ENCODE measurements around the gene CENPC.
"Not testable (repeated sequence)": the region's sequence is repeated elsewhere in the genome, so short reads cannot be mapped to it uniquely, and the experiment has no call there.

The CENPC gene

GRCh38 chr4:67533112-67533511 is 12.2 kb downstream of the CENPC start:
- no peak overlapping the region for H3K4me3 ChIP-seq (ENCODE audit: insufficient read depth, low read depth, low read length, poor library complexity, severe bottlenecking)
- no peak for DNase-seq
- no peak overlapping the region for H3K27ac ChIP-seq (ENCODE audit: insufficient read depth, low read length, poor library complexity, severe bottlenecking)
- H3K9me3 ChIP-seq (ENCODE audit: control insufficient read depth, low read length): no peaks in the 10 kb centered on the region
- no peaks in the 10 kb centered on the region for H3K4me1 ChIP-seq (ENCODE audit: control insufficient read depth, insufficient read depth, low read length, poor library complexity, severe bottlenecking)
- peaks cover 46% of the 10 kb centered on the region for H3K36me3 ChIP-seq (ENCODE audit: control insufficient read depth, insufficient read depth, low read length)
- H3K27me3 ChIP-seq (replicated peaks; ENCODE audit: control insufficient read depth, insufficient read depth, low read length, poor library complexity, severe bottlenecking): no peaks in the 10 kb centered on the region

- not testable (repeated sequence) for H3K27me3 ChIP-seq (replicated peaks; ENCODE audit: control insufficient read depth, insufficient read depth, low read length, poor library complexity, severe bottlenecking); DNase-seq; H3K9me3 ChIP-seq (ENCODE audit: control insufficient read depth, low read length); H3K4me1 ChIP-seq (ENCODE audit: control insufficient read depth, insufficient read depth, low read length, poor library complexity, severe bottlenecking); H3K4me3 ChIP-seq (ENCODE audit: insufficient read depth, low read depth, low read length, poor library complexity, severe bottlenecking); H3K27ac ChIP-seq (ENCODE audit: insufficient read depth, low read length, poor library complexity, severe bottlenecking)
- H3K36me3 ChIP-seq (ENCODE audit: control insufficient read depth, insufficient read depth, low read length): peaks cover 43% of the 10 kb centered on the region
These were observed 12.9 kb downstream of the CENPC start for GRCh38 chr4:67532397-67532796.

GRCh38 chr4:67531379-67531962 is 13.8 kb downstream of the CENPC start:
- H3K4me3 ChIP-seq (ENCODE audit: insufficient read depth, low read depth, low read length, poor library complexity, severe bottlenecking): no peak overlapping the region
- H3K27me3 ChIP-seq (replicated peaks; ENCODE audit: control insufficient read depth, insufficient read depth, low read length, poor library complexity, severe bottlenecking): no peaks in the 10 kb centered on the region
- H3K4me1 ChIP-seq (ENCODE audit: control insufficient read depth, insufficient read depth, low read length, poor library complexity, severe bottlenecking): no peaks in the 10 kb centered on the region
- no peak for DNase-seq
- H3K36me3 ChIP-seq (ENCODE audit: control insufficient read depth, insufficient read depth, low read length): peaks cover 40% of the 10 kb centered on the region
- H3K9me3 ChIP-seq (ENCODE audit: control insufficient read depth, low read length): no peaks in the 10 kb centered on the region
- no peak overlapping the region for H3K27ac ChIP-seq (ENCODE audit: insufficient read depth, low read length, poor library complexity, severe bottlenecking)

- not testable (repeated sequence) for H3K27me3 ChIP-seq (replicated peaks; ENCODE audit: control insufficient read depth, insufficient read depth, low read length, poor library complexity, severe bottlenecking)
These were observed 21.2 kb downstream of the CENPC start for GRCh38 chr4:67524140-67524539.

GRCh38 chr4:67522851-67523671 is 22.2 kb downstream of the CENPC start:
- Histone ChIP-seq H3K27ac (ENCODE audit: insufficient read depth, low read length, poor library complexity, severe bottlenecking) (no peak overlapping the region), H3K9me3 (ENCODE audit: control insufficient read depth, low read length) (no peaks in the 10 kb centered on the region), H3K27me3 (replicated peaks; ENCODE audit: control insufficient read depth, insufficient read depth, low read length, poor library complexity, severe bottlenecking) (no peaks in the 10 kb centered on the region), H3K4me1 (ENCODE audit: control insufficient read depth, insufficient read depth, low read length, poor library complexity, severe bottlenecking) (no peaks in the 10 kb centered on the region), H3K4me3 (ENCODE audit: insufficient read depth, low read depth, low read length, poor library complexity, severe bottlenecking) (no peak overlapping the region), H3K36me3 (ENCODE audit: control insufficient read depth, insufficient read depth, low read length) (peaks cover 13% of the 10 kb centered on the region)
- no peak for DNase-seq

More at GRCh38 chr4:67524140-67524539, 21.2 kb downstream of the CENPC start:
- not testable (repeated sequence) for H3K4me3 ChIP-seq (ENCODE audit: insufficient read depth, low read depth, low read length, poor library complexity, severe bottlenecking); H3K4me1 ChIP-seq (ENCODE audit: control insufficient read depth, insufficient read depth, low read length, poor library complexity, severe bottlenecking); H3K9me3 ChIP-seq (ENCODE audit: control insufficient read depth, low read length); DNase-seq; H3K36me3 ChIP-seq (ENCODE audit: control insufficient read depth, insufficient read depth, low read length); H3K27ac ChIP-seq (ENCODE audit: insufficient read depth, low read length, poor library complexity, severe bottlenecking)

DNA sequence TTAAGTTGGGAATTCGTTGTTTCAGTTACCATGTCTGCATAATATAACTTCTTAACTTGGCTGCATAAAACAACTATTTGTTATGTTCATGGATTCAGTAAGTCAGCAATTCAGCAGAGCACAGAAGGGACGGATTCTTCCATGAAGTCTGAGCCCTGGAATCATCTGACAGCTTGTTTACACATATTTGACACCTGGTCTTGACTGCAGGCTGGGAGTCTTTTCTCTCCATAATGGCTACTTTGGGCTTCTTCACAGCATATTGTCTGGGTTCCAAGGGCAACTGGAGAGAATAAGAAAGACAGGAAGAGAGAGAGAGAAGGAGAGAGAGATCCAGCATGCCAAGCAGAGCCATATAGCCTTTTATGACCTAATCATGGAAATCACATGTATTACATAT is 23.1 kb downstream of the CENPC start:
- no peak overlapping the region for H3K4me3 ChIP-seq (ENCODE audit: insufficient read depth, low read depth, low read length, poor library complexity, severe bottlenecking)
- no peaks in the 10 kb centered on the region for H3K9me3 ChIP-seq (ENCODE audit: control insufficient read depth, low read length)
- no peaks in the 10 kb centered on the region for H3K27me3 ChIP-seq (replicated peaks; ENCODE audit: control insufficient read depth, insufficient read depth, low read length, poor library complexity, severe bottlenecking)
- DNase-seq: no peak
- no peaks in the 10 kb centered on the region for H3K4me1 ChIP-seq (ENCODE audit: control insufficient read depth, insufficient read depth, low read length, poor library complexity, severe bottlenecking)
- H3K36me3 ChIP-seq (ENCODE audit: control insufficient read depth, insufficient read depth, low read length): peaks cover 18% of the 10 kb centered on the region
- no peak overlapping the region for H3K27ac ChIP-seq (ENCODE audit: insufficient read depth, low read length, poor library complexity, severe bottlenecking)

GRCh38 chr4:67521506-67521905 is 23.8 kb downstream of the CENPC start:
- Histone ChIP-seq H3K27me3 (replicated peaks; ENCODE audit: control insufficient read depth, insufficient read depth, low read length, poor library complexity, severe bottlenecking) (no peaks in the 10 kb centered on the region), H3K4me3 (ENCODE audit: insufficient read depth, low read depth, low read length, poor library complexity, severe bottlenecking) (no peak overlapping the region), H3K4me1 (ENCODE audit: control insufficient read depth, insufficient read depth, low read length, poor library complexity, severe bottlenecking) (no peaks in the 10 kb centered on the region), H3K36me3 (ENCODE audit: control insufficient read depth, insufficient read depth, low read length) (peaks cover 24% of the 10 kb centered on the region), H3K27ac (ENCODE audit: insufficient read depth, low read length, poor library complexity, severe bottlenecking) (no peak overlapping the region), H3K9me3 (ENCODE audit: control insufficient read depth, low read length) (no peaks in the 10 kb centered on the region)
- DNase-seq: no peak

DNA sequence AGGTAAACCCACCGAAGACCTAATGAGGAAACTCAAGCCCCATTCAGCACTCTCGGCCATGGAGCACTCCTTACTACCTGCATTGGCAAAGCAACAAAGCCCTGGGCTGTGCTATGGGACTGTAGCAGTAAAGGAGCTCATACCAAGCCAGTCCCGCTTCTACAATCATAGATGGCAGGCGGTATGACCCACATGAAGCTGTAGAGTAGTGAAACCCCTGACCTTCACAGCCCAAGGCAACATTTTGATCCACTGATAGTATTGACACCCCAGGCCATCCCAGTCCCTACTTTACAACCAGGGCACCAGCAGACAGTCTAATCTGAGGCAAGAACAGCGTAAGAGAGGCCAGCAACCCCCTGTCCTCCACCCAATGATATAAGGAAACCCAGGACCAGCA is 25.2 kb downstream of the CENPC start:
- no peaks in the 10 kb centered on the region for H3K4me1 ChIP-seq (ENCODE audit: control insufficient read depth, insufficient read depth, low read length, poor library complexity, severe bottlenecking)
- H3K4me3 ChIP-seq (ENCODE audit: insufficient read depth, low read depth, low read length, poor library complexity, severe bottlenecking): no peak overlapping the region
- no peak overlapping the region for H3K27ac ChIP-seq (ENCODE audit: insufficient read depth, low read length, poor library complexity, severe bottlenecking)
- no peak for DNase-seq
- peaks cover 24% of the 10 kb centered on the region for H3K36me3 ChIP-seq (ENCODE audit: control insufficient read depth, insufficient read depth, low read length)
- no peaks in the 10 kb centered on the region for H3K9me3 ChIP-seq (ENCODE audit: control insufficient read depth, low read length)
- H3K27me3 ChIP-seq (replicated peaks; ENCODE audit: control insufficient read depth, insufficient read depth, low read length, poor library complexity, severe bottlenecking): no peaks in the 10 kb centered on the region

DNA sequence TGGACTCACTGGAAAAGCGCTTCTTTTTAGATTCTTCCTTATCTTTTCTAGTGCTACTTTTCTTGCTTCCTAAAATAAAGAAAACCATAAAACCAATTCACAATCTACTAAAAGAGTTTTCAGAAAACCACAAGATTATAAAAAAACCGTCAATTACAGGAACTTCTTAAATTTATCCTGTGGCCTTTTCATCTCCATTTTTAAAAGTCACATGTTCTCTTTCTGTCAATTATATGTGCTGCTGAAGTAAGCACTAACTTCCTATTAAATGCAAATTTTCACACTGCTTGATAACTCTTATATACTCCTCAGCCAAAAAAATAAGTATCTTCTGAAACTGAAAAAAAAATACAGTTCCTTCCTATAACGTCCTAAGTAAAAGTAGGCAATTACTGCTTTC is 32.8 kb downstream of the CENPC start:
- H3K4me3 ChIP-seq (ENCODE audit: insufficient read depth, low read depth, low read length, poor library complexity, severe bottlenecking): no peak overlapping the region
- DNase-seq: no peak
- no peak overlapping the region for H3K27ac ChIP-seq (ENCODE audit: insufficient read depth, low read length, poor library complexity, severe bottlenecking)
- H3K4me1 ChIP-seq (ENCODE audit: control insufficient read depth, insufficient read depth, low read length, poor library complexity, severe bottlenecking): no peaks in the 10 kb centered on the region
- H3K36me3 ChIP-seq (ENCODE audit: control insufficient read depth, insufficient read depth, low read length): peaks cover 34% of the 10 kb centered on the region
- H3K27me3 ChIP-seq (replicated peaks; ENCODE audit: control insufficient read depth, insufficient read depth, low read length, poor library complexity, severe bottlenecking): no peaks in the 10 kb centered on the region
- no peaks in the 10 kb centered on the region for H3K9me3 ChIP-seq (ENCODE audit: control insufficient read depth, low read length)

GRCh38 chr4:67500373-67500772 is 44.9 kb downstream of the CENPC start:
- Histone ChIP-seq H3K36me3 (ENCODE audit: control insufficient read depth, insufficient read depth, low read length) (peaks cover 17% of the 10 kb centered on the region), H3K27ac (ENCODE audit: insufficient read depth, low read length, poor library complexity, severe bottlenecking) (no peak overlapping the region), H3K4me3 (ENCODE audit: insufficient read depth, low read depth, low read length, poor library complexity, severe bottlenecking) (no peak overlapping the region), H3K4me1 (ENCODE audit: control insufficient read depth, insufficient read depth, low read length, poor library complexity, severe bottlenecking) (no peaks in the 10 kb centered on the region), H3K9me3 (ENCODE audit: control insufficient read depth, low read length) (no peaks in the 10 kb centered on the region), H3K27me3 (replicated peaks; ENCODE audit: control insufficient read depth, insufficient read depth, low read length, poor library complexity, severe bottlenecking) (no peaks in the 10 kb centered on the region)
- DNase-seq: no peak
